Neural cell (in vitro differentiated cells): Measurements from ENCODE around the gene OSGEP.

Experiments
- CTCF ChIP-seq: fragments of 450-650 bp; IDR thresholded peaks from 2 replicates; pipeline ENCODE4 v1.5.1; 2014; ENCODE audit warnings: antibody characterized with exemption, mild to moderate bottlenecking, moderate library complexity; ENCODE audit not compliant: poor library complexity, severe bottlenecking
- EP300 ChIP-seq: fragments of 450-650 bp; conservative IDR thresholded peaks from 2 replicates; pipeline ENCODE4 v1.6.1; 2014; ENCODE audit warnings: antibody characterized with exemption, mild to moderate bottlenecking, moderate library complexity; ENCODE audit not compliant: poor library complexity, severe bottlenecking
- EZH2 ChIP-seq: fragments of 200-600, 300-800 bp; shearing (Covaris generic), sonication (generic); IDR thresholded peaks from 2 replicates; pipeline ENCODE4 v1.6.1; 2014; ENCODE audit warnings: antibody characterized with exemption, low read length, borderline replicate concordance, mild to moderate bottlenecking; ENCODE audit not compliant: insufficient read depth, poor library complexity, severe bottlenecking
- POLR2AphosphoS5 ChIP-seq: IDR thresholded peaks from 2 replicates; pipeline ENCODE4 v1.6.1; 2012
- RAD21 ChIP-seq: fragments of 450-650 bp; conservative IDR thresholded peaks from 2 replicates; pipeline ENCODE4 v1.6.1; 2014; ENCODE audit warnings: antibody characterized with exemption, mild to moderate bottlenecking, moderate library complexity
- REST ChIP-seq: IDR thresholded peaks from 2 replicates; pipeline ENCODE4 v1.6.1; 2012; ENCODE audit warnings: borderline replicate concordance
- TAF1 ChIP-seq: IDR thresholded peaks from 2 replicates; pipeline ENCODE4 v1.6.1; 2012; ENCODE audit warnings: low read depth

- TF ChIP-seq TAF1 (no peak), CTCF (no peak), EZH2 (no peak), POLR2AphosphoS5 (no peak), EP300 (no peak), RAD21 (no peak), REST (no peak)
Observed at GRCh38 chr14:20494935-20495766, 40.5 kb upstream of the OSGEP start.
